Neural progenitor cell (in vitro differentiated cells): Measurements from ENCODE around the gene ITGA2. TPM values are rescaled to one million over a fixed set of nuclear protein-coding genes. Genes with fewer than 3 reads are reported as not detected.
A peak's percentile ranks its signal among the peaks of the same experiment; 100 is the strongest.

Experiments used
- DNase-seq: peaks from one replicate; pipeline ENCODE4 v3.0.0-alpha.2; 2016; ENCODE audit warnings: low spot score
- H2AFZ ChIP-seq: fragments of 200-600 bp; sonication (generic); replicated peaks from 2 replicates; pipeline ENCODE4 v1.6.1; 2016; ENCODE audit warnings: antibody characterized with exemption
- H3F3A ChIP-seq: fragments of 200-600 bp; sonication (generic); 2 replicates; pipeline ENCODE4 v1.6.1; 2016; ENCODE audit warnings: antibody characterized with exemption, low read depth
- H3K27ac ChIP-seq: fragments of 200-600 bp; sonication (generic); 2 replicates; pipeline ENCODE4 v1.5.1; 2016; ENCODE audit warnings: mild to moderate bottlenecking
- H3K27me3 ChIP-seq: fragments of 200-600 bp; sonication (generic); 2 replicates; pipeline ENCODE4 v1.6.1; 2016; ENCODE audit warnings: mild to moderate bottlenecking, moderate library complexity
- H3K36me3 ChIP-seq: fragments of 200-600 bp; sonication (generic); 2 replicates; pipeline ENCODE4 v1.5.1; 2016
- H3K4me1 ChIP-seq: fragments of 200-600 bp; sonication (generic); 2 replicates; pipeline ENCODE4 v1.6.1; 2016; ENCODE audit warnings: mixed run types
- H3K4me2 ChIP-seq: fragments of 200-600 bp; sonication (generic); 2 replicates; pipeline ENCODE4 v1.6.1; 2016
- H3K4me3 ChIP-seq: fragments of 200-600 bp; sonication (generic); 2 replicates; pipeline ENCODE4 v1.5.1; 2016
- H3K79me2 ChIP-seq: fragments of 200-600 bp; sonication (generic); 2 replicates; pipeline ENCODE4 v1.6.1; 2016; ENCODE audit warnings: low read depth
- H3K9ac ChIP-seq: fragments of 200-600 bp; sonication (generic); 2 replicates; pipeline ENCODE4 v1.6.1; 2016
- H3K9me3 ChIP-seq: fragments of 200-600 bp; sonication (generic); 2 replicates; pipeline ENCODE4 v1.5.1; 2016; ENCODE audit warnings: low read depth
- H4K20me1 ChIP-seq: fragments of 200-600 bp; sonication (generic); 2 replicates; pipeline ENCODE4 v1.6.1; 2016; ENCODE audit warnings: low read depth
- H3K27ac Mint-ChIP-seq: 3 replicates; pipeline ENCODE4 v1.8.0; 2021; ENCODE audit warnings: mixed read lengths
- H3K27me3 Mint-ChIP-seq: 2 replicates; pipeline ENCODE4 v1.8.0; 2022; ENCODE audit warnings: low read depth, mild to moderate bottlenecking, inconsistent platforms, moderate library complexity, mixed read lengths; ENCODE audit not compliant: insufficient read depth
- H3K36me3 Mint-ChIP-seq: 3 replicates; pipeline ENCODE4 v1.8.0; 2021; ENCODE audit warnings: mixed read lengths
- H3K4me1 Mint-ChIP-seq: 3 replicates; pipeline ENCODE4 v1.8.0; 2021; ENCODE audit warnings: mixed read lengths
- H3K4me3 Mint-ChIP-seq: 3 replicates; pipeline ENCODE4 v1.8.0; 2021; ENCODE audit warnings: mild to moderate bottlenecking, moderate library complexity, mixed read lengths
- H3K9me3 Mint-ChIP-seq: 3 replicates; pipeline ENCODE4 v1.8.0; 2020; ENCODE audit warnings: mixed read lengths
- CTCF ChIP-seq: fragments of 200-600 bp; sonication (generic); IDR thresholded peaks from 2 replicates; pipeline ENCODE4 v1.5.1; 2017; ENCODE audit warnings: antibody characterized with exemption, mild to moderate bottlenecking
- EZH2 ChIP-seq: fragments of 200-600 bp; sonication (generic); IDR thresholded peaks from 2 replicates; pipeline ENCODE4 v1.6.1; 2017; ENCODE audit warnings: antibody characterized with exemption, mild to moderate bottlenecking, moderate library complexity
- EZH2phosphoT487 ChIP-seq: fragments of 200-600 bp; sonication (generic); IDR thresholded peaks from 2 replicates; pipeline ENCODE4 v1.6.1; 2017; ENCODE audit warnings: antibody characterized with exemption
- total RNA-seq: library from RNA; depleted of rRNA; stranded (reverse); fragments of >200 nt; gene quantifications from 2 replicates; pipeline ENCODE4 v1.2.3, GENCODE V29; 2015; ENCODE audit warnings: low replicate concordance

The ITGA2 gene
- total RNA-seq, 1 donor from 2014 or later = 2.6 TPM

GRCh38 chr5:53105611-53106300 is 116.6 kb downstream of the ITGA2 start:
- TF ChIP-seq CTCF (no peak), EZH2phosphoT487 (no peak), EZH2 (no peak)
- Histone ChIP-seq H3K36me3 (no peaks in the 10 kb centered on the region), H3K27me3 (peaks cover 6% of the 10 kb centered on the region), H2AFZ (no peak overlapping the region), H3K4me2 (no peak overlapping the region), H3K4me1 (peaks cover 12% of the 10 kb centered on the region), H4K20me1 (no peaks in the 10 kb centered on the region), H3K27ac (no peak overlapping the region), H3K79me2 (no peaks in the 10 kb centered on the region), H3F3A (no peaks in the 10 kb centered on the region), H3K4me3 (no peak overlapping the region), H3K9me3 (no peaks in the 10 kb centered on the region), H3K9ac (no peak overlapping the region)
- Mint-ChIP-seq H3K27ac (no peak overlapping the region), H3K27me3 (no peaks in the 10 kb centered on the region), H3K4me1 (peaks cover 18% of the 10 kb centered on the region), H3K4me3 (no peak overlapping the region), H3K36me3 (peaks cover 8% of the 10 kb centered on the region), H3K9me3 (no peaks in the 10 kb centered on the region)
- DNase-seq = no peak

GRCh38 chr5:53109056-53109442 is 119.9 kb downstream of the ITGA2 start:
- peaks cover 15% of the 10 kb centered on the region for H3K4me1 ChIP-seq
- no peak overlapping the region for H3K9ac ChIP-seq
- no peaks in the 10 kb centered on the region for H3K36me3 ChIP-seq
- no peaks in the 10 kb centered on the region for H4K20me1 ChIP-seq
- Mint-ChIP-seq H3K36me3 (peaks cover 8% of the 10 kb centered on the region), H3K4me1 (peaks cover 18% of the 10 kb centered on the region), H3K27ac (peak overlapping the region; percentile 27), H3K27me3 (no peaks in the 10 kb centered on the region), H3K4me3 (peak overlapping the region; percentile 95), H3K9me3 (no peaks in the 10 kb centered on the region)
- H3K9me3 ChIP-seq = no peaks in the 10 kb centered on the region
- H3K4me2 ChIP-seq = peak overlapping the region; percentile 87
- H3K27ac ChIP-seq = no peak overlapping the region
- TF ChIP-seq CTCF (no peak), EZH2 (no peak), EZH2phosphoT487 (no peak)
- peaks cover 6% of the 10 kb centered on the region for H3K27me3 ChIP-seq
- H3K4me3 ChIP-seq = peak overlapping the region; percentile 66
- H2AFZ ChIP-seq = peak overlapping the region; percentile 96
- no peaks in the 10 kb centered on the region for H3K79me2 ChIP-seq
- peak; percentile 11 for DNase-seq
- no peaks in the 10 kb centered on the region for H3F3A ChIP-seq

- Histone ChIP-seq H4K20me1 (no peaks in the 10 kb centered on the region), H3K4me1 (peaks cover 18% of the 10 kb centered on the region), H3K27me3 (peaks cover 6% of the 10 kb centered on the region), H3K79me2 (no peaks in the 10 kb centered on the region), H3K4me3 (peak within 1 kb of the TSS; percentile 66), H3K36me3 (no peaks in the 10 kb centered on the region), H3K9me3 (no peaks in the 10 kb centered on the region), H3K27ac (no peak within 1 kb of the TSS), H3K9ac (no peak within 1 kb of the TSS), H3K4me2 (peak within 1 kb of the TSS; percentile 87), H2AFZ (peak within 1 kb of the TSS; percentile 96), H3F3A (no peaks in the 10 kb centered on the region)
- H3K36me3 Mint-ChIP-seq = peaks cover 8% of the 10 kb centered on the region
- H3K9me3 Mint-ChIP-seq = no peaks in the 10 kb centered on the region
- H3K27me3 Mint-ChIP-seq = no peaks in the 10 kb centered on the region
- peak; percentile 94 for DNase-seq
- peak within 1 kb of the TSS; percentile 27 for H3K27ac Mint-ChIP-seq
- H3K4me3 Mint-ChIP-seq = peak within 1 kb of the TSS; percentile 95
- TF ChIP-seq EZH2 (no peak), EZH2phosphoT487 (no peak)
- peaks cover 18% of the 10 kb centered on the region for H3K4me1 Mint-ChIP-seq
Observed at GRCh38 chr5:53109443-53110127, 120.4 kb downstream of the ITGA2 start, which contains the start of gene MOCS2. MOCS2 (minus strand) TSS chr5:53109757; CDS start chr5:53107174, 2,583 bp downstream.

- H3K9me3 ChIP-seq = no peaks in the 10 kb centered on the region
- no peaks in the 10 kb centered on the region for H4K20me1 ChIP-seq
Observed at GRCh38 chr5:53110156-53110555, 121.0 kb downstream of the ITGA2 start.

More at GRCh38 chr5:53110156-53110555, 121.0 kb downstream of the ITGA2 start:
- no peaks in the 10 kb centered on the region for H3F3A ChIP-seq
- peaks cover 18% of the 10 kb centered on the region for H3K4me1 Mint-ChIP-seq
- no peaks in the 10 kb centered on the region for H3K9me3 Mint-ChIP-seq
- no peaks in the 10 kb centered on the region for H3K36me3 ChIP-seq
- H2AFZ ChIP-seq = peak overlapping the region; percentile 96
- H3K4me1 ChIP-seq = peaks cover 18% of the 10 kb centered on the region
- H3K27ac Mint-ChIP-seq = no peak overlapping the region
- DNase-seq = no peak
- peak overlapping the region; percentile 66 for H3K4me3 ChIP-seq
- peak overlapping the region; percentile 95 for H3K4me3 Mint-ChIP-seq
- peak overlapping the region; percentile 87 for H3K4me2 ChIP-seq
- no peak overlapping the region for H3K9ac ChIP-seq
- peaks cover 6% of the 10 kb centered on the region for H3K27me3 ChIP-seq
- TF ChIP-seq EZH2phosphoT487 (no peak), CTCF (no peak)
- H3K27me3 Mint-ChIP-seq = no peaks in the 10 kb centered on the region
- no peaks in the 10 kb centered on the region for H3K79me2 ChIP-seq
- H3K27ac ChIP-seq = no peak overlapping the region
- H3K36me3 Mint-ChIP-seq = peaks cover 8% of the 10 kb centered on the region
